ENCODE results near the gene LNPEP. TPM values are rescaled to one million over a fixed set of nuclear protein-coding genes. Genes with fewer than 3 reads are reported as not detected.

LNPEP gene
- total RNA-seq, 1 donor from 2014 or later = 33.9 TPM

GRCh38 chr5:97009921-97010320 is 74.0 kb downstream of the LNPEP start:
- Histone ChIP-seq H3K9me3 (no peaks in the 10 kb centered on the region), H3K4me3 (no peak overlapping the region), H3K4me1 (no peaks in the 10 kb centered on the region), H3K36me3 (peaks cover 0 to 12% of the 10 kb centered on the region in 2 donors), H3K27ac (no peak overlapping the region), H3K27me3 (no peaks in the 10 kb centered on the region)
- DNase-seq (ENCODE audit: extremely low spot score in 2 of 2) = no peak
- intact Hi-C loops (cut with DNase I) = no loop called here
- no peak for TF ChIP-seq CTCF (IDR thresholded peaks at IDR 0.05)
- TF ChIP-seq POLR2AphosphoS5 (IDR thresholded peaks at IDR 0.05; ENCODE audit: insufficient read depth in 1 of 2, low read depth in 1 of 2) = no peak
- no peak for TF ChIP-seq POLR2A (IDR thresholded peaks at IDR 0.05)

- Histone ChIP-seq H3K4me1 (no peaks in the 10 kb centered on the region), H3K4me3 (no peak overlapping the region), H3K9me3 (no peaks in the 10 kb centered on the region), H3K27me3 (no peaks in the 10 kb centered on the region), H3K36me3 (peaks cover 0 to 19% of the 10 kb centered on the region in 2 donors), H3K27ac (no peak overlapping the region)
- intact Hi-C loops (cut with DNase I) = no loop called here
- TF ChIP-seq POLR2A (IDR thresholded peaks at IDR 0.05) (no peak), CTCF (IDR thresholded peaks at IDR 0.05) (no peak), POLR2AphosphoS5 (IDR thresholded peaks at IDR 0.05; ENCODE audit: insufficient read depth in 1 of 2, low read depth in 1 of 2) (no peak)
- no peak for DNase-seq (ENCODE audit: extremely low spot score in 2 of 2)
Measured at GRCh38 chr5:97010606-97011005, 74.7 kb downstream of the LNPEP start.

GRCh38 chr5:97011567-97011966 is 75.7 kb downstream of the LNPEP start:
- no peak overlapping the region for H3K27ac ChIP-seq
- no peaks in the 10 kb centered on the region for H3K4me1 ChIP-seq
- TF ChIP-seq POLR2AphosphoS5 (IDR thresholded peaks at IDR 0.05; ENCODE audit: insufficient read depth in 1 of 2, low read depth in 1 of 2) (no peak), CTCF (IDR thresholded peaks at IDR 0.05) (no peak), POLR2A (IDR thresholded peaks at IDR 0.05) (no peak)
- DNase-seq (ENCODE audit: extremely low spot score in 2 of 2) = no peak
- no peaks in the 10 kb centered on the region for H3K27me3 ChIP-seq
- no peaks in the 10 kb centered on the region for H3K9me3 ChIP-seq
- intact Hi-C loops (cut with DNase I) = no loop called here
- peaks cover 0 to 22% of the 10 kb centered on the region in 2 donors for H3K36me3 ChIP-seq
- no peak overlapping the region for H3K4me3 ChIP-seq

GRCh38 chr5:97019435-97020117 is 83.7 kb downstream of the LNPEP start:
- no peaks in the 10 kb centered on the region for H3K9me3 ChIP-seq
- H3K27me3 ChIP-seq = no peaks in the 10 kb centered on the region
- H3K36me3 ChIP-seq = peaks cover 0 to 40% of the 10 kb centered on the region in 2 donors
- DNase-seq (ENCODE audit: extremely low spot score in 2 of 2) = no peak
- intact Hi-C loops (cut with DNase I) = no loop called here
- TF ChIP-seq POLR2A (IDR thresholded peaks at IDR 0.05) = no peak
- no peak overlapping the region for H3K4me3 ChIP-seq
- H3K27ac ChIP-seq = no peak overlapping the region
- no peaks in the 10 kb centered on the region for H3K4me1 ChIP-seq

GRCh38 chr5:97021416-97021815 is 85.5 kb downstream of the LNPEP start:
- intact Hi-C loops (cut with DNase I) = no loop called here

More at GRCh38 chr5:97021416-97021815, 85.5 kb downstream of the LNPEP start:
- Histone ChIP-seq H3K9me3 (no peaks in the 10 kb centered on the region), H3K4me3 (no peak overlapping the region), H3K36me3 (peaks cover 0 to 42% of the 10 kb centered on the region in 2 donors), H3K4me1 (no peaks in the 10 kb centered on the region), H3K27me3 (no peaks in the 10 kb centered on the region), H3K27ac (no peak overlapping the region)
- no peak for TF ChIP-seq POLR2A (IDR thresholded peaks at IDR 0.05)
- no peak for TF ChIP-seq POLR2AphosphoS5 (IDR thresholded peaks at IDR 0.05; ENCODE audit: insufficient read depth in 1 of 2, low read depth in 1 of 2)
- TF ChIP-seq CTCF (IDR thresholded peaks at IDR 0.05) = no peak
- DNase-seq (ENCODE audit: extremely low spot score in 2 of 2) = no peak

All from vagina (tissue), 2 donors.